HT-29 (cell line): Measurements from ENCODE around the gene VDAC1. TPM values are rescaled to one million over a fixed set of nuclear protein-coding genes. Genes with fewer than 3 reads are reported as not detected.
"Not testable (repeated sequence)": the region's sequence is repeated elsewhere in the genome, so short reads cannot be mapped to it uniquely, and the experiment has no call there.

Experiments used
- DNase-seq: peaks from one replicate; pipeline ENCODE4 v3.0.0-alpha.2; 2015; ENCODE audit warnings: low spot score
- total RNA-seq: library from RNA; depleted of rRNA; stranded (reverse); fragments of >200 nt; shearing (Covaris generic); gene quantifications from 2 replicates; pipeline ENCODE4 v1.2.3, GENCODE V29; 2014

VDAC1 gene
- total RNA-seq, 1 experiment from 2014 or later: 129 TPM

- no peak for DNase-seq
Measured at GRCh38 chr5:133995883-133996563, 8.8 kb downstream of the VDAC1 start.

- DNase-seq: no peak
Measured at GRCh38 chr5:133995341-133995740, 9.4 kb downstream of the VDAC1 start.

- no peak for DNase-seq
Measured at GRCh38 chr5:133994990-133995333, 9.8 kb downstream of the VDAC1 start.

- DNase-seq: no peak
Measured at GRCh38 chr5:133994297-133994989, 10.3 kb downstream of the VDAC1 start.

GRCh38 chr5:133993185-133993936 lies 11.4 kb downstream of the VDAC1 start:
- DNase-seq: no peak

- no peak for DNase-seq
Measured at GRCh38 chr5:133992429-133993155, 12.2 kb downstream of the VDAC1 start.

GRCh38 chr5:133991171-133991910 lies 13.4 kb downstream of the VDAC1 start:
- no peak for DNase-seq

- no peak for DNase-seq
Measured at GRCh38 chr5:133990396-133990795, 14.4 kb downstream of the VDAC1 start.

- no peak for DNase-seq
Measured at GRCh38 chr5:133985540-133986180, 19.1 kb downstream of the VDAC1 start.

GRCh38 chr5:133983674-133984073 lies 21.1 kb downstream of the VDAC1 start:
- DNase-seq: no peak

- no peak for DNase-seq
Measured at GRCh38 chr5:133981714-133982113, 23.1 kb downstream of the VDAC1 start.

GRCh38 chr5:133980652-133981051 lies 24.1 kb downstream of the VDAC1 start:
- no peak for DNase-seq

GRCh38 chr5:133978943-133979342 lies 25.8 kb downstream of the VDAC1 start:
- no peak for DNase-seq

GRCh38 chr5:133977858-133978257 lies 26.9 kb downstream of the VDAC1 start:
- no peak for DNase-seq

GRCh38 chr5:133977161-133977787 lies 27.5 kb downstream of the VDAC1 start:
- no peak for DNase-seq

- not testable (repeated sequence) for DNase-seq
Measured at GRCh38 chr5:133975546-133975945, 29.2 kb downstream of the VDAC1 start.

- DNase-seq: no peak
Measured at GRCh38 chr5:133974142-133974541, 30.6 kb downstream of the VDAC1 start.

- no peak for DNase-seq
Measured at GRCh38 chr5:133970325-133970909, 34.4 kb downstream of the VDAC1 start.

GRCh38 chr5:133969654-133970324 lies 35.0 kb downstream of the VDAC1 start:
- peak; percentile 19 for DNase-seq
